ENCODE results near the gene SETX. TPM values are rescaled to one million over a fixed set of nuclear protein-coding genes. Genes with fewer than 3 reads are reported as not detected.

Gene SETX, protein sequence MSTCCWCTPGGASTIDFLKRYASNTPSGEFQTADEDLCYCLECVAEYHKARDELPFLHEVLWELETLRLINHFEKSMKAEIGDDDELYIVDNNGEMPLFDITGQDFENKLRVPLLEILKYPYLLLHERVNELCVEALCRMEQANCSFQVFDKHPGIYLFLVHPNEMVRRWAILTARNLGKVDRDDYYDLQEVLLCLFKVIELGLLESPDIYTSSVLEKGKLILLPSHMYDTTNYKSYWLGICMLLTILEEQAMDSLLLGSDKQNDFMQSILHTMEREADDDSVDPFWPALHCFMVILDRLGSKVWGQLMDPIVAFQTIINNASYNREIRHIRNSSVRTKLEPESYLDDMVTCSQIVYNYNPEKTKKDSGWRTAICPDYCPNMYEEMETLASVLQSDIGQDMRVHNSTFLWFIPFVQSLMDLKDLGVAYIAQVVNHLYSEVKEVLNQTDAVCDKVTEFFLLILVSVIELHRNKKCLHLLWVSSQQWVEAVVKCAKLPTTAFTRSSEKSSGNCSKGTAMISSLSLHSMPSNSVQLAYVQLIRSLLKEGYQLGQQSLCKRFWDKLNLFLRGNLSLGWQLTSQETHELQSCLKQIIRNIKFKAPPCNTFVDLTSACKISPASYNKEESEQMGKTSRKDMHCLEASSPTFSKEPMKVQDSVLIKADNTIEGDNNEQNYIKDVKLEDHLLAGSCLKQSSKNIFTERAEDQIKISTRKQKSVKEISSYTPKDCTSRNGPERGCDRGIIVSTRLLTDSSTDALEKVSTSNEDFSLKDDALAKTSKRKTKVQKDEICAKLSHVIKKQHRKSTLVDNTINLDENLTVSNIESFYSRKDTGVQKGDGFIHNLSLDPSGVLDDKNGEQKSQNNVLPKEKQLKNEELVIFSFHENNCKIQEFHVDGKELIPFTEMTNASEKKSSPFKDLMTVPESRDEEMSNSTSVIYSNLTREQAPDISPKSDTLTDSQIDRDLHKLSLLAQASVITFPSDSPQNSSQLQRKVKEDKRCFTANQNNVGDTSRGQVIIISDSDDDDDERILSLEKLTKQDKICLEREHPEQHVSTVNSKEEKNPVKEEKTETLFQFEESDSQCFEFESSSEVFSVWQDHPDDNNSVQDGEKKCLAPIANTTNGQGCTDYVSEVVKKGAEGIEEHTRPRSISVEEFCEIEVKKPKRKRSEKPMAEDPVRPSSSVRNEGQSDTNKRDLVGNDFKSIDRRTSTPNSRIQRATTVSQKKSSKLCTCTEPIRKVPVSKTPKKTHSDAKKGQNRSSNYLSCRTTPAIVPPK (N-terminal part only)
- total RNA-seq (2022; extraction: Qiagen RNA extraction; ENCODE audit: low read depth): 17.5 to 22.6 TPM (median 21.5 TPM) in 5 replicates

DNA sequence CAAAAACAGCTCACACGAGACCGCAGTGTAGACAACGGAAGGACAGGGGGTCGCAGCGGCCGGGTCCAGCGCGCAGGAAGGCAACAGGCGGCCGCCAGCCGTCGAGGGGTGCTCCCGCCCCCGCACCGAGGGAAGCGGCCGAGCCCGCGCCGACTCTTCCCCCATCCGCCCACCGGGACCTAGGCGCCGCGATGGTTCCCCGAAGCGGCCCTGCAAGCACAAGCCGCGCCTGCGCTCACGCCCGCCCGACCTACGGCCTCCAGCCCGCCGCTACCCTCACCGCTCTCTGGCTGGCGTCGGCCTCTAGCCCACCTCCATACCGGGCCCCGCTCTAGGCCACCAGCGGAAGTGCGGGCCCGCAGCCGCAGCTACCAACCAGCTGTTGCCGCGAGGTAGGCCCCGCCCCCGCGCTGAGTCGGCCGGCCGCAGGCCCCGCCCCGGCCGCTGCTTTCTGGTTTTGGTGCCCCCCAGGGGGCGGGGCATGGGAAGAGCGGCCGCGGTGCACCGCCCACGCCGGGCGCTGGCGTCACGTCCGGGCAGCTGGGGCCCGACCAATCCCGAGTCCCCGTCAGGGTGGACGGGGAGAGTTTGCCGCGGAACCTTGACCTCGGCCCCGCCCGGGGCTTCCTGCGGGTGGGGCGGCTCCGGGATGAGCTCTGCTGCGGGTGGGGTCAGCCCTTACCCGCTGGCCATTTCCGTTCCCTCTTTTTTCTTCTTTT lies at the start of gene SETX:
Gene SETX, minus strand, starts transcription at position 350 of the 719 bp plus-strand sequence. CDS start 5,558 bp downstream, outside the sequence.

Other genes with a start within 250 kb of the SETX start
- 2.2 to 3.5 TPM (median 2.8 TPM) in 5 replicates for gene NTNG2, start 192.9 kb downstream of the SETX start, total RNA-seq (2022; extraction: Qiagen RNA extraction; ENCODE audit: low read depth)
- gene TTF1, start 51.9 kb upstream of the SETX start, total RNA-seq (2022; extraction: Qiagen RNA extraction; ENCODE audit: low read depth): 14.6 to 18.1 TPM (median 17.0 TPM) in 5 replicates
- gene CFAP77, start 55.2 kb upstream of the SETX start, total RNA-seq (2022; extraction: Qiagen RNA extraction; ENCODE audit: low read depth): 0.10 to 0.12 TPM (median 0.10 TPM) in 3 of 5 replicates, not detected in the others
- gene BARHL1, start 227.6 kb upstream of the SETX start, total RNA-seq (2022; extraction: Qiagen RNA extraction; ENCODE audit: low read depth): not detected in 5 replicates

All from A549 treated with RU486 at 1 μM for 4 hours (cell line).